H7 (cell line): ENCODE data around the gene NFATC2. TPM values are rescaled to one million over a fixed set of nuclear protein-coding genes. Genes with fewer than 3 reads are reported as not detected.

Experiments used
- DNase-seq: peaks from one replicate; pipeline ENCODE4 v3.0.0; 2012
- H3K27me3 ChIP-seq: 2 replicates; pipeline ENCODE4 v1.6.0; 2011; ENCODE audit warnings: mild to moderate bottlenecking, low read length; ENCODE audit not compliant: control insufficient read depth, insufficient read depth
- H3K36me3 ChIP-seq: replicated peaks from 2 replicates; pipeline ENCODE4 v1.5.1; 2011; ENCODE audit warnings: low read length; ENCODE audit not compliant: control insufficient read depth, insufficient read depth
- H3K4me3 ChIP-seq: 2 replicates; pipeline ENCODE4 v1.5.1; 2011; ENCODE audit warnings: low read depth, mild to moderate bottlenecking, control low read depth, low read length, moderate library complexity; ENCODE audit not compliant: insufficient read depth
- total RNA-seq: library from RNA; depleted of rRNA; stranded (reverse); fragments of >200 nt; shearing (Covaris generic); gene quantifications from 2 replicates; pipeline ENCODE4 v1.2.3, GENCODE V29; 2014

Gene NFATC2
- total RNA-seq, 1 experiment from 2014 or later = 0.28 TPM

DNA sequence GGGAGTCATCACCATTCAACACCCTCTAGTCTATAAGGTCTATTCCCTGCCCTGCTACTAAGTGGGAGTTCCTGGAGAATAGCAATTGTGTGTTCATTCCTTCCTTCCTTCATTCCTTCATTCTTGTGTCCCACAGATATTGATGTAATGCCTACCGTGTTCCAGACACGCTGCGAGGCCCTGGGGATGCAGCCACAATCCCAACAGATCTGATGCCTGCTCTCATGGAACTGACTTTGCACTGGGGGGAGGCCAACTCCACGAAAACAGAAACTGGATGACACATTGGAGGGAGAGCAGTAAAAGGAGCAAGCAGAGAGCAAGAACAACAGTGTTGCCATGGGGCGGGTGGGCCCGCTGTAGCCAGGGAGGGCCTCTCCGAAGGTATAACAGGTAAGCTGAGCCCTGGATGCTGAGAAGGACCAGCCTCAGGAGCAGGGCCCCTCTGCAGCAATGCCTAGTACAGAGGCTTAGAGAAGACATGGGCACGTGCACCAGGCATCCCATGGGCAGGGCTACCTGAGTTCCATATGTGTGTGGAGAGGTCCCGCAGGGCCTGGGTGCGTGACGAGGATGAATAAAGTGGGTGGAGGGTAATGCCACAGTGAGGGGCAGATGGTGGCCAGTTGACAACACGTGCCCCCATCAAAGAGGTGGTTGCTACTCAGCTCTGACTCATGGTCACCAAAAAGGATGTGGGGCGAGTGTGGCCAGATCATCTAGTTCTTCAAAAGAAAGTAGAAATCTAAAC lies 173.9 kb downstream of the NFATC2 start:
- no peak for DNase-seq
- Histone ChIP-seq H3K36me3 (no peaks in the 10 kb centered on the region), H3K27me3 (no peaks in the 10 kb centered on the region), H3K4me3 (no peak overlapping the region)

DNA sequence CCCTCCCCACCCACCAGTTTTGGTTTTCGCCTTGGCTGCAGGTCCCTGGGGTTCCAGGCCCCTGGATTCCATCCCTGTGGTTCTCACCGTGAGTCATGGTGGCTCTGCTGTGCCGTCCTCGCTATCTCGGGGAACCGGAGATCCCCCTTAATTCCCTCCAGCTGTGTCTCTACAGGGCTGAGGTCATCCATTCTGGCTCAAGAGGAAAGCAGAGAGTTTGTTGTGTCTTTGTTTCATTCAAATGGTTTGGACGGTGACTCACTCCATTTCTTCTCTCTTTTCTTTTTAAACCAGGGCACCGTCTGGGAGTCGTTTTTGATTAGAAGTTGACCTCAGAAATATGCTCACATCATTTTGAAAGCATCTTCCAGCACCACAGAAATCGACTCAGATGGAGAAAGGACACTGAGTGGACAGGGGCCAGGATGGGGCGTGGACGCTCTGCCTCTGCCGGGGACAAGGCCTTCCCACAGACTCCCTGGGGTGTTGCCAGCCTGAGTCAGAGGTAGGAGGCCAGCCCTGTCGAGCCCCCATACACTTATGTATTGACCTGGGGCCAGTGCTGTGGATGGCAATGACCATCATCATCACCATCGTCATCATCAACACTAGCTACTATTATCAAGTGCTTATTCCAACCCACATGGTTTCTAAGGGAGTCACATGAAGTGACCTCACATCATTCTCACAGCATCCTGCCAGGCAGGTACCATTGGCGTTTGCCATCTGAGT lies 176.2 kb downstream of the NFATC2 start:
- Histone ChIP-seq H3K27me3 (no peaks in the 10 kb centered on the region), H3K36me3 (no peaks in the 10 kb centered on the region), H3K4me3 (no peak overlapping the region)
- DNase-seq = no peak

- no peaks in the 10 kb centered on the region for H3K27me3 ChIP-seq
- H3K36me3 ChIP-seq = no peaks in the 10 kb centered on the region
- no peak overlapping the region for H3K4me3 ChIP-seq
- no peak for DNase-seq
These were observed 176.8 kb downstream of the NFATC2 start for GRCh38 chr20:51365670-51366069.

- DNase-seq = no peak
These were observed 178.7 kb downstream of the NFATC2 start for GRCh38 chr20:51363813-51364212.

GRCh38 chr20:51363378-51363777 lies 179.1 kb downstream of the NFATC2 start:
- H3K36me3 ChIP-seq = no peaks in the 10 kb centered on the region
- H3K27me3 ChIP-seq = no peaks in the 10 kb centered on the region
- no peak overlapping the region for H3K4me3 ChIP-seq
- DNase-seq = no peak

More at GRCh38 chr20:51363813-51364212, 178.7 kb downstream of the NFATC2 start:
- Histone ChIP-seq H3K4me3 (no peak overlapping the region), H3K27me3 (no peaks in the 10 kb centered on the region), H3K36me3 (no peaks in the 10 kb centered on the region)

- H3K4me3 ChIP-seq = no peak overlapping the region
- H3K27me3 ChIP-seq = no peaks in the 10 kb centered on the region
- DNase-seq = no peak
- H3K36me3 ChIP-seq = no peaks in the 10 kb centered on the region
These were observed 180.3 kb downstream of the NFATC2 start for GRCh38 chr20:51362254-51362653.

DNA sequence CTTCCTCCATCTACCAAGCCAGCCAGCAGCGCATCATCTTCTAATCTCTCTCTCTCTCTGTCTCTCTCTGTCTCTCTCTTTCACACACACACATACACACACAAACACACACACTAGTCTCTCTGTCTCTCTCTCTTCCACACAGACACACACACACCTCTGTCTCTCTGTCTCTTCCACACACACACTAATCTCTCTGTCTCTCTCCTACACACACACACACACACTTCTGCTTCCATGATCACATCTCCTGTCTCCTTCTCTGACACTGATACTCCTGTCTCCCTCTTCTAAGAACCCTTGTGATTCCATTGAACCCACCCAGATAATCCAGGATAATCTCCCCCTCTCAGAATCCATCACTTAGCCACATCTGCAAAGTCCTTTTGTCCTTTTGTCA lies 181.3 kb downstream of the NFATC2 start:
- Histone ChIP-seq H3K27me3 (no peaks in the 10 kb centered on the region), H3K4me3 (no peak overlapping the region), H3K36me3 (no peaks in the 10 kb centered on the region)
- no peak for DNase-seq

DNA sequence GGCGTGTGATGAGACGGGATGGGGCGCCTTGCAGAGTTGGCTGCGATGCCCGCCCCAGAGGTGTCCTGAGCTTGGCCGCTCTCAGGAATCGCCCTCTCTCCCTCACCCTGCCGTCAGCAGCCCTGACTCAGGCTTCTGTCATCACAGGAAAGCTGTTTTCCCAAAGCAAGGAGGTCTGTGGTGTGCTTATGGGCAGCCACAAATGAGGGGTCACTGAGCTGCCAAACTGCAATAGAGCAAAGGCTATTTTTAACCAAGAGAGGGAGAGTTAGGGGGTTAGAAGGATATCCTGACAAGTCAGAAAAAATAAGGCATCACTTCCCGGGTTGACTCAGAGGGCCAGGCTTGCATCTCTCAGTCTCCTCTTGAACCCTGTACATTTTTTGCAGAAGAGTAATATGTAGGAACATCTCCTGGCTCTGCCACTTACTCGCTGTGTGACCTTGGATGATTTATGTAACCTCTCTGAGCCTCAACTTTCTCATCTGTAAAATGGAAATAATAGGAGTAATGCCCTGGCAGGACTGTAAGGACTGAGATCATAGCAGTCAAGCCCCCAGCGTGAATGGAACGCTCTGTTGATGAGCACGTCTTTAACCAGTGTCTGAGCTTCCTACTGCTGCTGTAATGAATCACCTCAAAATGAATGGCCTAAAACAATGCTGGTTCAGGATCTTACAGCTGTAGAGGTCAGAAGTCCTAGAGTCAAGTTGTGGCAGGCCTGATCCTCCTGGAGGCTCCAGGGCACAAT lies 181.9 kb downstream of the NFATC2 start:
- no peak for DNase-seq

DNA sequence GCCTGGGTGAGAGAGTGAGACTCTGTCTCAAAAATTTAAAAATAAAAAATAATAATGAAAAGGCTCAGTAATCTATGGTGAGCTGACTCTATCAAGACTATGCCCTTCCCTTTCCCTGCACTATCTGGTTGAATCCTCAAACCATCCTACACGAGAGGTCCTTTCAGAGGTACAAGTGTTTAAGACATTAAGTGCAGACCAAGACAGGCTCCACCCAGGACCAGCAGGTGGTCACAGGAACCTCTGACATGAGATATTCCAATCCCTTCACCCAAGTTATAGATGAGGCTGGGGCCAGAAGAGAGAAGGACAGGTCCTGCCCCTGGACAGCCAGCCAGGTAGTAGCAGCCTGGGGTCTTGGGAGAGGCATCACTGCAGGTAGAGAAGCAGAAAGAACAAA lies 182.6 kb downstream of the NFATC2 start:
- Histone ChIP-seq H3K36me3 (no peaks in the 10 kb centered on the region), H3K4me3 (no peak overlapping the region)
- DNase-seq = no peak

More for the DNA sequence above, 181.9 kb downstream of the NFATC2 start:
- no peaks in the 10 kb centered on the region for H3K36me3 ChIP-seq
- H3K27me3 ChIP-seq = no peaks in the 10 kb centered on the region
- H3K4me3 ChIP-seq = no peak overlapping the region

DNA sequence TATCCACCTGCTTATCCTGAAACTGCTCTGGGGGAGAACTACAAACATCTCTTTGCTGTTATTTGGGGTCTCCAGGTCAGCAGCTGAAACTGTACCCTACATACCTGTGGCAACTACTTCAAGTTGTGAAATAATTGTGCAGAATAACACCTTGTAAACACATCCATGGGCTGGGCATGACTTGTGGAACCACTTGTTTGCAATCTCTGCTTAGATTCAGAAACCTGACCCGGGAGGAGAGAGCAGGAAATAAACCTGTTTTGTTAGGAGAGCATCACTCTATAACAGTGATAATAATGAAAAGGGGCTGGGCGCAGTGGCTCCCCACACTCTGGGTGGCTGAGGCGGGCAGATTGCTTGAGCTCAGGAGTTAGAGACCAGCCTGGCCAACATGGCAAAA lies 183.1 kb downstream of the NFATC2 start:
- H3K36me3 ChIP-seq = no peaks in the 10 kb centered on the region
- no peaks in the 10 kb centered on the region for H3K27me3 ChIP-seq
- H3K4me3 ChIP-seq = no peak overlapping the region
- no peak for DNase-seq

More for the DNA sequence above, 182.6 kb downstream of the NFATC2 start:
- H3K27me3 ChIP-seq = no peaks in the 10 kb centered on the region

- H3K4me3 ChIP-seq = no peak overlapping the region
- no peak for DNase-seq
- H3K36me3 ChIP-seq = no peaks in the 10 kb centered on the region
- no peaks in the 10 kb centered on the region for H3K27me3 ChIP-seq
These were observed 184.3 kb downstream of the NFATC2 start for GRCh38 chr20:51358032-51358724.

DNA sequence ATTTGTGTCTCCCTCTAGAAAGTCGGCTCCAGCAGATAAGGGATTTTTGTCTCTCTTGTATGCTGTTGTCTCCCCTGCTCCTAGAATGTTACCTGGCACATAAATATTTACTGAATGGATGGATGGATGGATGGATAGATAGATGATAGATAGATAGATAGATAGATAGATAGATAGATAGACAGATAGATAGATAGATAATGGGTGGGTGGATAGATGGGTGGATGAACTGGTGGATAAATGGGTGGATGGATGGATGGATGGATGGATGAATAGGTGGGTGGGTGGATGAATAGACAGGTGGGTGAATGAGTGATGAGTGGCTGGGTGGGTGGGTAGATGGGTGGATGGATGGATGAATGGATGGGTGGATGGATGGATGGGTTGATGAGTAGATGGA lies 185.0 kb downstream of the NFATC2 start:
- Histone ChIP-seq H3K27me3 (no peaks in the 10 kb centered on the region), H3K4me3 (no peak overlapping the region), H3K36me3 (no peaks in the 10 kb centered on the region)
- DNase-seq = no peak

GRCh38 chr20:51356871-51357270 lies 185.6 kb downstream of the NFATC2 start:
- H3K27me3 ChIP-seq = no peaks in the 10 kb centered on the region
- no peak for DNase-seq
- no peak overlapping the region for H3K4me3 ChIP-seq
- H3K36me3 ChIP-seq = no peaks in the 10 kb centered on the region

DNA sequence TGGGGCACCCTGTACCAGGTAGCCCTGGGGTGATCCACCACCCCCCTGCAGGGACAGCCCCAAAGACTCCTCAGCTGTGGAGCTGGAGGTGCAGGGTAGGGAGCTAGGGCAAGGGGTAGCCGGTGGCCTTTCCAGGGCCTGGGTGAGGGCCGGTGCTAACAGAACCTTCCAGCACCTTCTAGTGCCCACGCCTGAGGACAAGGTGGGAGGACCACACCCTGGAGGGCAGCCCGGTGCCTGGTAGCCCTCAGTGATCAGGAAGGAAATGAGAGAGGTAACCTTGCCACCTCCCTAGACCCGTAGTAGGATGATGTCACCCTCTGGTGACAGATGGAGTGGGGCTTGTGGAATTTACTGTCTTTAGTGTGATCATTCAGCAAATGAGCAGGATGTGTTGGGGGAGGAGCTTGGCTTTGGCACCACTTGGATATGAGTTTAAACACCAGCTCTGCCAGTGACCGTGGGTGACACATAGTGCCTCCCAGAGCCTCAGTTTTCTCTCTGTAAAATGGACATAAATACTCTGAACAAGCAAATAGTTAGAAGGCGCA lies 187.7 kb downstream of the NFATC2 start:
- Histone ChIP-seq H3K36me3 (no peaks in the 10 kb centered on the region), H3K27me3 (no peaks in the 10 kb centered on the region), H3K4me3 (no peak overlapping the region)
- no peak for DNase-seq
